Measurements from ENCODE around the gene KLF3. TPM values are rescaled to one million over a fixed set of nuclear protein-coding genes. Genes with fewer than 3 reads are reported as not detected.

Gene KLF3
- total and polyA plus RNA-seq, 2 of the 8 experiments (the other 6 are each of a cell fraction or from before 2014, with no cell fraction given), result 8.0 to 14.9 TPM

GRCh38 chr4:38620527-38621027, 43.4 kb upstream of the KLF3 start:
- no peak for FAIRE-seq
- Histone ChIP-seq H4K8ac (ENCODE audit: extremely low read depth, insufficient read depth, low read length) (no peak overlapping the region), H3K9ac (replicated peaks in 1 of 4; ENCODE audit: extremely low read depth in 1 of 4, low read depth in 3 of 4, low read length in 3 of 4) (no peak overlapping the region), H2BK20ac (ENCODE audit: low read length) (no peak overlapping the region), H3K4ac (replicated peaks; ENCODE audit: insufficient read length, low read depth, low read length) (no peak overlapping the region), H2BK120ac (replicated peaks; ENCODE audit: low read depth, low read length) (no peak overlapping the region), H3K79me2 (ENCODE audit: control insufficient read depth in 1 of 2, insufficient read depth in 2 of 2, low read length in 2 of 2) (no peaks in the 10 kb centered on the region), H3K4me3 (ENCODE audit: extremely low read depth in 1 of 4, insufficient read depth in 2 of 4, low read depth in 3 of 4, low read length in 4 of 4) (no peak overlapping the region), H3K4me2 (ENCODE audit: insufficient read depth in 1 of 2, low read depth in 2 of 2, low read length in 2 of 2) (no peak overlapping the region), H3K27me3 (replicated peaks in 1 of 4; ENCODE audit: control insufficient read depth in 3 of 4, extremely low read depth in 1 of 4, insufficient read depth in 3 of 4, low read length in 3 of 4) (no peaks in the 10 kb centered on the region), H2BK5ac (ENCODE audit: low read depth, low read length) (no peak overlapping the region), H3K36me3 (ENCODE audit: control insufficient read depth in 2 of 4, insufficient read depth in 4 of 4, low read length in 3 of 4) (no peaks in the 10 kb centered on the region), H2AK5ac (ENCODE audit: low read depth, low read length) (no peak overlapping the region), H3K4me1 (replicated peaks in 1 of 4; ENCODE audit: control insufficient read depth in 3 of 4, insufficient read depth in 4 of 4, low read length in 3 of 4) (no peaks in the 10 kb centered on the region), H4K91ac (replicated peaks; ENCODE audit: insufficient read length, low read length) (no peak overlapping the region), H3K27ac (ENCODE audit: low read depth, low read length) (no peak overlapping the region), H4K20me1 (replicated peaks in 1 of 2; ENCODE audit: control insufficient read depth in 1 of 2, insufficient read depth in 2 of 2, low read length in 2 of 2) (no peaks in the 10 kb centered on the region), H3K79me1 (ENCODE audit: low read depth, low read length) (no peaks in the 10 kb centered on the region), H2BK12ac (ENCODE audit: low read depth, low read length) (no peak overlapping the region), H2BK15ac (ENCODE audit: low read length) (no peak overlapping the region), H3K56ac (replicated peaks; ENCODE audit: insufficient read length, low read depth, low read length) (no peak overlapping the region), H2AFZ (ENCODE audit: low read length) (no peak overlapping the region), H3K9me3 (ENCODE audit: insufficient read depth in 2 of 2, low read depth in 1 of 2, low read length in 1 of 2) (no peaks in the 10 kb centered on the region), H3K23me2 (ENCODE audit: low read depth, low read length) (no peaks in the 10 kb centered on the region; the same call in 1 of the 2 replicates), H3K23ac (ENCODE audit: insufficient read length) (no peak overlapping the region), H3K14ac (ENCODE audit: insufficient read length) (no peak overlapping the region), H4K5ac (ENCODE audit: insufficient read length, low read depth, low read length) (no peak overlapping the region), H3K18ac (ENCODE audit: extremely low read depth, low read length) (no peak overlapping the region)
- ChIA-PET CTCF (ENCODE audit: partially characterized antibody) (interaction anchor here (1.1 to 1.7 kb wide), 2 partner anchors 10 to 55 kb away, joined by 5 to 10 read pairs; no protein-coding TSS in a partner anchor), POLR2A (ENCODE audit: partially characterized antibody) (no interaction called here)
- WGBS, 2 experiments (ENCODE audit: extremely low coverage in 1 of 2, insufficient coverage in 1 of 2, insufficient read length in 1 of 2, insufficient replicate concordance in 2 of 2, low coverage in 1 of 2, low lambda C conversion rate in 2 of 2, missing lambda C conversion rate in 1 of 2), result 83% methylated on average over 2 of the region's 2 CpGs; no CpG with 5 or more reads in 1 of the 2 experiments
- DNase-seq (ENCODE audit: low read depth in 1 of 2, low spot score in 2 of 2), result no peak
- no peak for TF ChIP-seq CREB1 (IDR thresholded peaks at IDR 0.05)
